Testis (tissue), 3 donors: ENCODE results near the gene PTPRN2. TPM values are rescaled to one million over a fixed set of nuclear protein-coding genes. Genes with fewer than 3 reads are reported as not detected.

Source experiments
- DNase-seq: peaks from one replicate; pipeline ENCODE4 v3.0.0-alpha.2; 2019
- H3K27ac ChIP-seq, 2 donors: fragments of 200-600 bp; sonication (generic); one replicate each; pipeline ENCODE4 v1.5.1; 2019
- H3K27me3 ChIP-seq: fragments of 200-600 bp; sonication (generic); one replicate; pipeline ENCODE4 v1.5.1; 2019
- H3K36me3 ChIP-seq: fragments of 200-600 bp; sonication (generic); one replicate; pipeline ENCODE4 v1.5.1; 2017; ENCODE audit warnings: low read depth; ENCODE audit errors: missing control alignments
- H3K4me1 ChIP-seq: fragments of 200-600 bp; sonication (generic); one replicate; pipeline ENCODE4 v1.5.1; 2019
- H3K4me3 ChIP-seq, 2 donors: fragments of 200-600 bp; sonication (generic); one replicate each; pipeline ENCODE4 v1.5.1; 2017 to 2019
- H3K9me3 ChIP-seq: fragments of 200-600 bp; sonication (generic); one replicate; pipeline ENCODE4 v1.5.1; 2017
- CTCF ChIP-seq, 3 experiments: fragments of 450-650 bp in 2 of 3; fragments of 200-600 bp in 1 of 3; sonication (generic) in 1 of 3; IDR thresholded peaks; one replicate each; pipeline ENCODE4 v1.5.1; 2016 to 2019; ENCODE audit warnings: antibody characterized with exemption in 3 of 3, mild to moderate bottlenecking in 2 of 3, moderate library complexity in 1 of 3
- POLR2A ChIP-seq: fragments of 450-650 bp; IDR thresholded peaks from one replicate; pipeline ENCODE4 v1.6.1; 2017; ENCODE audit warnings: antibody characterized with exemption, mild to moderate bottlenecking, moderate library complexity
- WGBS, 2 donors: methylation state at CpG; one replicate each; pipeline ENCODE4 v1.1.5; 2018; 5-methylcytosine and 5-hydroxymethylcytosine counted together
- intact Hi-C: fragments of 100-400 bp; cut with DNase I; formaldehyde crosslinking; loops from one replicate; pipeline ENCODE4 v1.15.1; 2023; ENCODE audit warnings: low total_unique reads
- polyA plus RNA-seq: library from polyadenylated mRNA; stranded (reverse); fragments of 350-450 nt; fragmentation: Illumina TruSeq; extraction: RNeasy Lipid Tissue Mini Kit (QIAGEN cat#74804); gene quantifications from one replicate; pipeline ENCODE4 v1.2.3, GENCODE V29; 2014; ENCODE audit warnings: low read depth, low replicate concordance; ENCODE audit not compliant: insufficient read depth
- total RNA-seq, 2 donors: library from RNA; depleted of rRNA; stranded (reverse); fragments of >200 nt; gene quantifications; one replicate each; pipeline ENCODE4 v1.2.3, GENCODE V29; 2016

PTPRN2 gene
- total and polyA plus RNA-seq, 3 donors from 2014 or later = 9.3 to 10.8 (median 9.8) TPM

- no peak for TF ChIP-seq POLR2A
- TF ChIP-seq CTCF (IDR thresholded peaks at IDR 0.05) = no peak
- no peak for DNase-seq
- no peak overlapping the region for H3K4me3 ChIP-seq
- H3K27me3 ChIP-seq = no peaks in the 10 kb centered on the region
- H3K36me3 ChIP-seq = no peaks in the 10 kb centered on the region
- no peaks in the 10 kb centered on the region for H3K4me1 ChIP-seq
- no peak overlapping the region for H3K27ac ChIP-seq
- WGBS, 2 donors = 69 to 78% methylated on average over 8 of the region's 8 CpGs
- intact Hi-C loops = no loop called here
- H3K9me3 ChIP-seq = no peaks in the 10 kb centered on the region
These were observed 491.0 kb downstream of the PTPRN2 start for GRCh38 chr7:158096582-158096981.

GRCh38 chr7:158094671-158095226 is 492.9 kb downstream of the PTPRN2 start:
- Histone ChIP-seq H3K36me3 (no peaks in the 10 kb centered on the region), H3K4me3 (no peak overlapping the region), H3K9me3 (no peaks in the 10 kb centered on the region), H3K27me3 (no peaks in the 10 kb centered on the region), H3K27ac (no peak overlapping the region), H3K4me1 (no peaks in the 10 kb centered on the region)
- DNase-seq = no peak
- intact Hi-C loops = no loop called here
- 75 to 77% methylated on average over 11 to 12 of the region's 12 CpGs for WGBS, 2 donors
- TF ChIP-seq POLR2A (no peak), CTCF (IDR thresholded peaks at IDR 0.05) (no peak)

GRCh38 chr7:158094046-158094445 is 493.6 kb downstream of the PTPRN2 start:
- intact Hi-C loops = no loop called here
- H3K36me3 ChIP-seq = no peaks in the 10 kb centered on the region
- DNase-seq = no peak
- no peak overlapping the region for H3K4me3 ChIP-seq
- no peaks in the 10 kb centered on the region for H3K27me3 ChIP-seq
- no peaks in the 10 kb centered on the region for H3K4me1 ChIP-seq
- H3K27ac ChIP-seq = no peak overlapping the region
- H3K9me3 ChIP-seq = no peaks in the 10 kb centered on the region
- TF ChIP-seq CTCF (IDR thresholded peaks at IDR 0.05) (no peak), POLR2A (no peak)
- 89 to 97% methylated on average over 10 of the region's 10 CpGs for WGBS, 2 donors

- DNase-seq = no peak
- Histone ChIP-seq H3K4me3 (no peak overlapping the region), H3K4me1 (no peaks in the 10 kb centered on the region), H3K27me3 (no peaks in the 10 kb centered on the region), H3K9me3 (no peaks in the 10 kb centered on the region), H3K36me3 (no peaks in the 10 kb centered on the region), H3K27ac (no peak overlapping the region)
- whole genome bisulfite sequencing, 2 donors = 66 to 72% methylated on average over 19 to 20 of the region's 20 CpGs
- intact Hi-C loops = no loop called here
- TF ChIP-seq POLR2A (no peak), CTCF (IDR thresholded peaks at IDR 0.05) (no peak)
These were observed 494.3 kb downstream of the PTPRN2 start for GRCh38 chr7:158093156-158093796.

DNA sequence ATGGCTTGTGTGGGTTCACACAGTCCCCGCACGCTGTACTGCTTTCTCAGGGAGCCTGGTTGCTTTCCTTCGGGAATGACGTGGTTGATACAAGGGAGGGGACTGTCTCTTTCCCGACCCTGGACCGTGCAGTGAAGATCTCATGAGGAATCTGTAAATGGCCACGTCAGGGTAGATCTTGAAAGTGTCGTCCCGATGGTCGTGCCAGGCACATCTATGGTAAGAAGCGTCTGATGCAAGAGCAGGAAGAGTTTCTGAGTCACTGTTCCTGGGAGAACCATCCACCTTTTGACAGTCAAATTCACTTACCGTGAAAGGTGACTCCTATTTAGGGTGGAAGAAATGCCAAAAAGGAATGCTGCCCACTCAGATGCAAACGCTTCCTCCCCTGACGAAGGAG is 500.4 kb downstream of the PTPRN2 start:
- H3K36me3 ChIP-seq = no peaks in the 10 kb centered on the region

More for the DNA sequence above, 500.4 kb downstream of the PTPRN2 start:
- H3K4me3 ChIP-seq = no peak overlapping the region
- H3K27me3 ChIP-seq = no peaks in the 10 kb centered on the region
- H3K9me3 ChIP-seq = no peaks in the 10 kb centered on the region
- no peak overlapping the region for H3K27ac ChIP-seq
- intact Hi-C loops = no loop called here
- 88 to 89% methylated on average over 14 of the region's 14 CpGs for WGBS, 2 donors
- TF ChIP-seq CTCF (IDR thresholded peaks at IDR 0.05) = no peak
- TF ChIP-seq POLR2A = no peak
- no peak for DNase-seq
- H3K4me1 ChIP-seq = no peaks in the 10 kb centered on the region
